Omental fat pad (tissue), 4 donors: ENCODE data around the gene DPEP3. TPM values are rescaled to one million over a fixed set of nuclear protein-coding genes. Genes with fewer than 3 reads are reported as not detected.
A peak's percentile ranks its signal among the peaks of the same experiment; 100 is the strongest.

Experiments
- ATAC-seq: fragments of 150-250 bp; one replicate; pipeline ENCODE4 v1.9.1; 2016; ENCODE audit warnings: mild to moderate bottlenecking, moderate library complexity; ENCODE audit not compliant: low FRiP score
- DNase-seq: peaks from one replicate; pipeline ENCODE4 v3.0.0-alpha.2; 2019; ENCODE audit warnings: low spot score
- CTCF ChIP-seq, 3 donors: fragments of 450-650 bp; IDR thresholded peaks; one replicate each; pipeline ENCODE4 v1.5.1; 2016 to 2017; ENCODE audit warnings: antibody characterized with exemption in 3 of 3, mild to moderate bottlenecking in 3 of 3, moderate library complexity in 2 of 3
- total RNA-seq, 4 donors: library from RNA; depleted of rRNA; stranded (reverse); fragments of >200 nt; gene quantifications; one replicate each; pipeline ENCODE4 v1.1.0, GENCODE V29; 2016

DPEP3 gene
- total RNA-seq: under 1 TPM in 2 of 4 donors, not detected in 2; 0.24 to 0.63 TPM

- ATAC-seq: no peak
Measured at GRCh38 chr16:67979955-67980678, at the start of gene DPEP3. Gene DPEP3, minus strand, starts transcription at chr16:67980499. Its CDS starts 119 bp downstream, at chr16:67980380.

GRCh38 chr16:68028996-68029395, 48.7 kb upstream of the DPEP3 start:
- TF ChIP-seq CTCF (IDR thresholded peaks at IDR 0.05): no peak
- DNase-seq: no peak
- no peak for ATAC-seq

More at GRCh38 chr16:67979955-67980678, at the start of gene DPEP3:
- DNase-seq: no peak
- no peak for TF ChIP-seq CTCF (IDR thresholded peaks at IDR 0.05)

GRCh38 chr16:68022728-68023537, 42.6 kb upstream of the DPEP3 start, which contains the start of the genes DDX28 and DUS2:
Gene DDX28, minus strand, starts transcription at chr16:68023232. Its CDS starts 30 bp downstream, at chr16:68023202.
Gene DUS2, plus strand, starts transcription at chr16:68023284. Its CDS starts 14,740 bp downstream, at chr16:68038024.
- ATAC-seq (peak; percentile 93), DNase-seq (peak; percentile 93)
- TF ChIP-seq CTCF (IDR thresholded peaks at IDR 0.05): no peak

- DNase-seq (no peak), ATAC-seq (no peak)
- TF ChIP-seq CTCF (IDR thresholded peaks at IDR 0.05): no peak
Measured at GRCh38 chr16:68022278-68022727, 42.0 kb upstream of the DPEP3 start.

- ATAC-seq (no peak), DNase-seq (no peak)
- TF ChIP-seq CTCF (IDR thresholded peaks at IDR 0.05): no peak
Measured at GRCh38 chr16:68021490-68021889, 41.2 kb upstream of the DPEP3 start.

GRCh38 chr16:68019167-68019680, 38.9 kb upstream of the DPEP3 start:
- no peak for TF ChIP-seq CTCF (IDR thresholded peaks at IDR 0.05)
- no peak for ATAC-seq
- DNase-seq: no peak
